PC-3 (cell line): ENCODE measurements around the gene PDRG1. TPM values are rescaled to one million over a fixed set of nuclear protein-coding genes. Genes with fewer than 3 reads are reported as not detected.

Experiments
- ATAC-seq: fragments of 200-7000 bp; cut with Tn5 transposase; 2 replicates; pipeline ENCODE4 v1.9.1; 2020; ENCODE audit warnings: mild to moderate bottlenecking, moderate library complexity
- BruUV-seq: library from RNA; stranded (reverse); fragments of 400-500 nt; replicated peaks from 2 replicates; lab custom pipeline; 2021; lab: Mats Ljungman, UMichigan
- CTCF ChIA-PET: fragments of 300-600 bp; sonication (Branson Sonifier 250); formaldehyde crosslinking; loops from one replicate; lab custom pipeline; 2022; ENCODE audit warnings: antibody characterized with exemption; lab: Charles Lee
- POLR2A ChIA-PET: fragments of 300-600 bp; sonication (Branson Sonifier 250); formaldehyde crosslinking; loops from one replicate; lab custom pipeline; 2022; ENCODE audit warnings: antibody characterized with exemption; ENCODE audit not compliant: unreplicated experiment; lab: Charles Lee
- DNase-seq: peaks from one replicate; pipeline ENCODE4 v3.0.0-alpha.2; 2015
- H2AFZ ChIP-seq: fragments of 300-600 bp; sonication (generic); 2 replicates; pipeline ENCODE4 v1.6.0; 2016; ENCODE audit warnings: antibody characterized with exemption, low read length
- H3F3A ChIP-seq: fragments of 300-600 bp; sonication (generic); one replicate; pipeline ENCODE4 v1.6.0; 2017; ENCODE audit warnings: antibody characterized with exemption, low read length, control low read depth, mild to moderate bottlenecking; ENCODE audit not compliant: unreplicated experiment
- H3K27ac ChIP-seq: fragments of 300-600 bp; sonication (generic); 2 replicates; pipeline ENCODE4 v1.5.1; 2016; ENCODE audit warnings: mild to moderate bottlenecking, low read length
- H3K27me3 ChIP-seq: fragments of 300-600 bp; sonication (generic); 2 replicates; pipeline ENCODE4 v1.6.1; 2016; ENCODE audit warnings: low read length, mixed read lengths
- H3K36me3 ChIP-seq: fragments of 300-600 bp; sonication (generic); 2 replicates; pipeline ENCODE4 v1.6.1; 2016; ENCODE audit warnings: low read depth, mixed run types, low read length, mixed read lengths
- H3K4me1 ChIP-seq: fragments of 300-600 bp; sonication (generic); 2 replicates; pipeline ENCODE4 v1.5.1; 2016; ENCODE audit warnings: low read length; ENCODE audit not compliant: insufficient read depth
- H3K4me2 ChIP-seq: fragments of 300-600 bp; sonication (generic); 2 replicates; pipeline ENCODE4 v1.6.0; 2016; ENCODE audit warnings: low read length
- H3K4me3 ChIP-seq: fragments of 300-600 bp; sonication (generic); 2 replicates; pipeline ENCODE4 v1.5.1; 2016; ENCODE audit warnings: mild to moderate bottlenecking, low read length, mixed read lengths
- H3K79me2 ChIP-seq: fragments of 300-600 bp; sonication (generic); 2 replicates; pipeline ENCODE4 v1.6.1; 2017; ENCODE audit warnings: low read length, mixed read lengths
- H3K9ac ChIP-seq: fragments of 300-600 bp; sonication (generic); 2 replicates; pipeline ENCODE4 v1.6.0; 2016; ENCODE audit warnings: mild to moderate bottlenecking, low read length
- H3K9me2 ChIP-seq: fragments of 300-600 bp; sonication (generic); replicated peaks from 2 replicates; pipeline ENCODE4 v1.6.1; 2016; ENCODE audit warnings: mixed run types, low read length, mixed read lengths
- H3K9me3 ChIP-seq: fragments of 300-600 bp; sonication (generic); 2 replicates; pipeline ENCODE4 v1.6.1; 2016; ENCODE audit warnings: low read length, mixed read lengths
- H4K20me1 ChIP-seq: fragments of 300-600 bp; sonication (generic); 2 replicates; pipeline ENCODE4 v1.6.1; 2016; ENCODE audit warnings: low read length, mixed read lengths
- CTCF ChIP-seq: fragments of 300-600 bp; sonication (generic); conservative IDR thresholded peaks from 2 replicates; pipeline ENCODE4 v1.5.1; 2017; ENCODE audit warnings: antibody characterized with exemption, low read depth, mild to moderate bottlenecking, low read length
- EZH2 ChIP-seq: fragments of 300-600 bp; sonication (generic); IDR thresholded peaks from one replicate; pipeline ENCODE4 v1.6.1; 2017; ENCODE audit warnings: antibody characterized with exemption, mild to moderate bottlenecking, low read length; ENCODE audit not compliant: unreplicated experiment
- EZH2phosphoT487 ChIP-seq: fragments of 300-600 bp; sonication (generic); IDR thresholded peaks from 2 replicates; pipeline ENCODE4 v1.6.1; 2018; ENCODE audit warnings: mild to moderate bottlenecking, antibody characterized with exemption, low read length, borderline replicate concordance
- intact Hi-C: fragments of 100-400 bp; cut with micrococcal nuclease; formaldehyde crosslinking; loops from 2 replicates; pipeline ENCODE4 v1.9.0; 2023
- total RNA-seq: library from RNA; depleted of rRNA; stranded (reverse); fragments of >200 nt; gene quantifications from 2 replicates; pipeline ENCODE4 v1.2.3, GENCODE V29; 2014

Gene PDRG1
- total RNA-seq, 1 experiment from 2014 or later: 12.3 TPM

- Histone ChIP-seq H3K4me3 (peak overlapping the region; percentile 98), H3K4me1 (peaks cover 9% of the 10 kb centered on the region), H3F3A (no peaks in the 10 kb centered on the region), H3K9ac (peak overlapping the region; percentile 95; the same call in 1 of the 2 replicates), H3K27ac (no peak overlapping the region), H3K27me3 (no peaks in the 10 kb centered on the region), H3K4me2 (peak overlapping the region; percentile 96), H4K20me1 (peaks cover 9% of the 10 kb centered on the region; the same call in 1 of the 2 replicates), H2AFZ (no peak overlapping the region), H3K79me2 (peaks cover 24% of the 10 kb centered on the region), H3K36me3 (peaks cover 40% of the 10 kb centered on the region), H3K9me3 (no peaks in the 10 kb centered on the region), H3K9me2 (no peaks in the 10 kb centered on the region)
- DNase-seq (no peak), ATAC-seq (no peak)
- POLR2A ChIA-PET: no interaction called here
- intact Hi-C loops: loop anchor here (5.0 kb wide), 1 partner anchor 82 kb away; no protein-coding TSS in a partner anchor
- no peak for TF ChIP-seq CTCF
- TF ChIP-seq EZH2: no peak
- CTCF ChIA-PET: interaction anchor here (0.8 kb wide), 1 partner anchor 97 kb away, joined by 5 read pairs; no protein-coding TSS in a partner anchor
- BruUV-seq: no TSS peak
Observed at GRCh38 chr20:31949877-31950646, 1.8 kb downstream of the PDRG1 start.

- H4K20me1 ChIP-seq: peaks cover 9% of the 10 kb centered on the region; the same call in 1 of the 2 replicates
- no peak for TF ChIP-seq EZH2
- no peak for TF ChIP-seq CTCF
- TF ChIP-seq EZH2phosphoT487: no peak
- H3F3A ChIP-seq: no peaks in the 10 kb centered on the region
- ATAC-seq (no peak), DNase-seq (no peak)
- H3K4me2 ChIP-seq: no peak overlapping the region
- H3K9me3 ChIP-seq: no peaks in the 10 kb centered on the region
- intact Hi-C loops: no loop called here
- H2AFZ ChIP-seq: no peak overlapping the region
- H3K27ac ChIP-seq: no peak overlapping the region
- H3K27me3 ChIP-seq: no peaks in the 10 kb centered on the region
- no peak overlapping the region for H3K9ac ChIP-seq
- no peaks in the 10 kb centered on the region for H3K9me2 ChIP-seq
- POLR2A ChIA-PET: no interaction called here
- H3K79me2 ChIP-seq: peaks cover 24% of the 10 kb centered on the region
- peaks cover 49% of the 10 kb centered on the region for H3K36me3 ChIP-seq
- no TSS peak for BruUV-seq
- CTCF ChIA-PET: interaction anchor here (0.6 kb wide), 1 partner anchor 95 kb away, joined by 10 read pairs; no protein-coding TSS in a partner anchor
- no peak overlapping the region for H3K4me3 ChIP-seq
- peaks cover 9% of the 10 kb centered on the region for H3K4me1 ChIP-seq
Observed at GRCh38 chr20:31948008-31948407, 3.8 kb downstream of the PDRG1 start.

- POLR2A ChIA-PET: no interaction called here
- intact Hi-C loops: no loop called here
- no peak overlapping the region for H3K4me2 ChIP-seq
Observed at GRCh38 chr20:31945785-31946184, 6.1 kb downstream of the PDRG1 start.

More at GRCh38 chr20:31945785-31946184, 6.1 kb downstream of the PDRG1 start:
- Histone ChIP-seq H3K9me2 (no peaks in the 10 kb centered on the region), H3K27ac (no peak overlapping the region), H3K79me2 (peaks cover 13% of the 10 kb centered on the region), H3K36me3 (peaks cover 49% of the 10 kb centered on the region), H3F3A (no peaks in the 10 kb centered on the region), H3K9ac (no peak overlapping the region), H3K4me3 (no peak overlapping the region), H2AFZ (no peak overlapping the region), H3K4me1 (peaks cover 6% of the 10 kb centered on the region), H3K9me3 (no peaks in the 10 kb centered on the region), H3K27me3 (no peaks in the 10 kb centered on the region), H4K20me1 (peaks cover 6% of the 10 kb centered on the region; the same call in 1 of the 2 replicates)
- DNase-seq (no peak), ATAC-seq (no peak)
- CTCF ChIA-PET: no interaction called here
- BruUV-seq: no TSS peak
- TF ChIP-seq EZH2 (no peak), CTCF (no peak), EZH2phosphoT487 (no peak)
